Activated CD4-positive, alpha-beta T cell treated with anti-CD3 and anti-CD28 coated beads, Interleukin-2, amount 10 ng/mL, durations not matched to agents 24 days and 14 days (primary cell): ENCODE results near the gene IL20RB. TPM values are rescaled to one million over a fixed set of nuclear protein-coding genes. Genes with fewer than 3 reads are reported as not detected.
"Not testable (repeated sequence)": the region's sequence is repeated elsewhere in the genome, so short reads cannot be mapped to it uniquely, and the experiment has no call there.

ENCODE experiments used
- DNase-seq: peaks from one replicate; pipeline ENCODE4 v3.0.0; 2022
- H3K27ac Mint-ChIP-seq: one replicate; pipeline ENCODE4 v1.8.0; 2022; ENCODE audit warnings: mild to moderate bottlenecking, mixed read lengths
- H3K27me3 Mint-ChIP-seq: one replicate; pipeline ENCODE4 v1.8.0; 2022; ENCODE audit warnings: mixed read lengths
- H3K36me3 Mint-ChIP-seq: one replicate; pipeline ENCODE4 v1.8.0; 2022; ENCODE audit warnings: low read depth, mild to moderate bottlenecking, mixed read lengths
- H3K4me1 Mint-ChIP-seq: one replicate; pipeline ENCODE4 v1.8.0; 2021; ENCODE audit warnings: mixed read lengths
- H3K4me3 Mint-ChIP-seq: one replicate; pipeline ENCODE4 v1.8.0; 2022; ENCODE audit warnings: mild to moderate bottlenecking, moderate library complexity, mixed read lengths
- H3K9me3 Mint-ChIP-seq: one replicate; pipeline ENCODE4 v1.8.0; 2021; ENCODE audit warnings: mixed read lengths
- intact Hi-C: fragments of 100-400 bp; cut with micrococcal nuclease; formaldehyde crosslinking; loops from one replicate; pipeline ENCODE4 v1.15.1; 2023
- total RNA-seq: library from RNA; stranded (reverse); gene quantifications from 2 replicates; pipeline ENCODE4 v1.2.3, GENCODE V29; 2022

The IL20RB gene
- total RNA-seq, 1 donor from 2014 or later = 1.8 TPM

- no peaks in the 10 kb centered on the region for H3K27me3 Mint-ChIP-seq
- peaks cover 15% of the 10 kb centered on the region for H3K4me1 Mint-ChIP-seq
- H3K36me3 Mint-ChIP-seq = peaks cover 11% of the 10 kb centered on the region
- no peak overlapping the region for H3K4me3 Mint-ChIP-seq
- no peak for DNase-seq
- intact Hi-C loops = no loop called here
- no peak overlapping the region for H3K27ac Mint-ChIP-seq
- H3K9me3 Mint-ChIP-seq = no peaks in the 10 kb centered on the region
Measured at GRCh38 chr3:136952292-136952691, 5.5 kb upstream of the IL20RB start.

DNA sequence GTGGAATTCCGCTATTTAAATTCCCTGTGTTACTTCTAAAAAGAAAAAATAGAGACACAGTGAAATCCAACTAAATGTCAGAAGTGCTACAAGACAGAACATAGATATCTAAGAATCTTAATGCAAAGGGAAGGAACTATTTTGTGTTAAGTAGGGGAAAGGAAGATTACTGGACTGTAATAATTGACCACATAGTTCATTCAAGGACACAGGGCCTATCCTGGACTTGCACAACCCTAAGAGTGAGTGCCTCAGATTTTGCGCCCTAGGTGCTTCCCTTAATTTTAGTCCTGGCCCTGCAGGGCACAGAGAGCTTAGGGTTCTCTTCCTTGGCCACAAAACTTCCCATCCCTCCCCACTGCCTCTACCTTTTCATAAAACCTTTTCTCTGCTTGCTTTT, 3.5 kb upstream of the IL20RB start:
- no peaks in the 10 kb centered on the region for H3K9me3 Mint-ChIP-seq
- DNase-seq = no peak
- H3K27me3 Mint-ChIP-seq = no peaks in the 10 kb centered on the region
- H3K27ac Mint-ChIP-seq = no peak overlapping the region
- H3K4me3 Mint-ChIP-seq = no peak overlapping the region
- intact Hi-C loops = no loop called here
- peaks cover 5% of the 10 kb centered on the region for H3K36me3 Mint-ChIP-seq
- peaks cover 11% of the 10 kb centered on the region for H3K4me1 Mint-ChIP-seq

- Mint-ChIP-seq H3K4me1 (peaks cover 11% of the 10 kb centered on the region), H3K27ac (no peak overlapping the region), H3K36me3 (peaks cover 5% of the 10 kb centered on the region), H3K4me3 (no peak overlapping the region), H3K9me3 (no peaks in the 10 kb centered on the region), H3K27me3 (no peaks in the 10 kb centered on the region)
- intact Hi-C loops = no loop called here
- DNase-seq = no peak
Measured at GRCh38 chr3:136954980-136955780, 2.6 kb upstream of the IL20RB start.

- Mint-ChIP-seq H3K27me3 (no peaks in the 10 kb centered on the region), H3K27ac (no peak overlapping the region), H3K36me3 (peaks cover 5% of the 10 kb centered on the region), H3K9me3 (no peaks in the 10 kb centered on the region), H3K4me1 (peaks cover 11% of the 10 kb centered on the region), H3K4me3 (no peak overlapping the region)
- intact Hi-C loops = no loop called here
- DNase-seq = no peak
Measured at GRCh38 chr3:136955813-136956212, 2.0 kb upstream of the IL20RB start.

DNA sequence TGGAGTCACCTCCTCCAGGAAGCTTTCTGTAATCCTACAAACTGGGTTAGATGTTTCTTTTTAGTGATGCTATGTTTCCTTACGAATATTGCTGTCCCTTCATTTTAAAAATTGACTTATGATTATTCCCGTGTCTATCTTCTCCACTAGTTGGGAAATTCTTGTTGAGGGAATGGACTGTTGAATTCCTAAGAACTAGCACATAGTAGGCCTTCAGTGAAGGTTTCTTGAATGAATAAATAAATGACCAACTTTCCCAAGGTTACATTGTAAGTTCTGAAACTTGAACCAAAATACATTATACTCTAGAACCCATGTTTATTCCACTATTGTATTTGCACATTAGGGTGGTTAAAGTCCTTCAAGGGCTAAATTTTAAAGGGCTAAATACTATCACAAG, 812 bp upstream of the IL20RB start:
- no peak overlapping the region for H3K4me3 Mint-ChIP-seq
- H3K36me3 Mint-ChIP-seq = peaks cover 5% of the 10 kb centered on the region
- intact Hi-C loops = no loop called here
- H3K9me3 Mint-ChIP-seq = no peaks in the 10 kb centered on the region
- no peak overlapping the region for H3K27ac Mint-ChIP-seq
- H3K27me3 Mint-ChIP-seq = no peaks in the 10 kb centered on the region
- DNase-seq = no peak
- peaks cover 11% of the 10 kb centered on the region for H3K4me1 Mint-ChIP-seq

DNA sequence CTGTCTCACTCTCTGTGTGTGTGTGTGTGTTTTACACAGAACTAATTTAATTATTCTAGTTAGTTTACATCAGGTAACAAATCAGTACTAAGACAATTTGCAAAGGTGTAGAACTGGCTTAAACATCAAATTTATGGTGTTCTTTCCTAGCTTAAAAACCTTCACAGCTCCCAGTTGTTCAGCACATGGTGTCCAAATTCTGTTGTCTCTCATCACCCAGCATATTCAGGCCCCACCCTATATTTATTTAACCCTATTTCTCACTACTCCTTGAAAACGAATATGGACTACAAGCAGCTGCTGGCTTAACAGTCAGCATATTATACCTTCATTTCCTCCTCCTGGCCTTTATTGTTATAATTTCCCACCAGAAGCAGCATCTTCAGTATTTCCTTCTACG, 1.2 kb downstream of the IL20RB start:
- no peaks in the 10 kb centered on the region for H3K27me3 Mint-ChIP-seq
- H3K27ac Mint-ChIP-seq = no peak overlapping the region
- H3K4me3 Mint-ChIP-seq = no peak overlapping the region
- H3K36me3 Mint-ChIP-seq = peaks cover 3% of the 10 kb centered on the region
- DNase-seq = no peak
- no peaks in the 10 kb centered on the region for H3K9me3 Mint-ChIP-seq
- H3K4me1 Mint-ChIP-seq = peaks cover 11% of the 10 kb centered on the region
- intact Hi-C loops = no loop called here

GRCh38 chr3:136959599-136959998, 1.8 kb downstream of the IL20RB start:
- Mint-ChIP-seq H3K36me3 (peaks cover 3% of the 10 kb centered on the region), H3K9me3 (no peaks in the 10 kb centered on the region), H3K4me1 (peaks cover 9% of the 10 kb centered on the region), H3K4me3 (no peak overlapping the region), H3K27me3 (no peaks in the 10 kb centered on the region), H3K27ac (no peak overlapping the region)
- DNase-seq = no peak
- intact Hi-C loops = no loop called here

DNA sequence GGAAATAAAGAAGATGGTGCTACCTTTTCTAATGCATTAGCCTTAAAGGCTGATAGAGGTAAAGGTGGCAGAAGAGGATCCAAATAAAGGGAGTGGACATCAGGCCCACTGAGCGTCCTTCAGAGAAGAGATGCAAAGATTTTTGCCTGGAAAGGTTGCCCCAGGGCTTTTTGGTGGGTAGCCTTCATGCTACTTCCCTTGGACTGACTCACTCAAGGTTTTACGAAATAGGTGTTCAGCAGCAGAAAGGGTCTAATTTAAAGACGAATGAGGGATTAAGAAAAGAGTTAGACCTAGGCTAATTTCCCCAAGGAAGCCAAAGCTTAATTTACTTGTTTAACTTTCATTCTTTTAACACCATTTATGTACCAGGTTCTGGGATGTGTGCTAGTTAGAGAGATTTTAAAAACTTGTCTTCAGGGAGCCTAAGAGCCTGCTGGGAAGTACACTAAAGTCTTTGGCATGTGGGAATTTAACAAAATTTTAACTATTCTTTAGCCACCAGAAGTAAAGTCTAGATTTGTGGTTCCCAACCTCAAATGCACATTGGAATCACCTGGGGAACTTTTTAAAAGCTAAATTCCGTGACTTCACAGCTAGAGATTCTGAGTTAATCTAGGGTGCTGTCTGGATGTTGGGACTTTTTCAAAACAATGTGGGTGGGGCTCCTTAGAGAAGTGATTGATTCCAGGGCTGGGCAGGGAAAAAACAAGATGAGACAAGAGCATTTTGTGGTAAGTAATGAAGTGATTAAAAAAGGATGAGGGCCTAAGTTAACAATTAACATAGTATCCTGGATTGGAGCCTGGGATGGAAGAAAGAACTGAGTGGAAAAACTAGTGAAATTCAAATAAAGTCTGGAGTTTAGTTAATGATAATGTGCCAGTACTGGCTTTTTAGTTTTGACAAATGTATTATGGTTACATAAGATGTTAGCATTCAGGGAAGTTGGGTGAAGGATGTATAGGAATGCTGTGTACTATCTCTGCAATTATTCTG, 3.4 kb downstream of the IL20RB start:
- Mint-ChIP-seq H3K27ac (no peak overlapping the region), H3K27me3 (no peaks in the 10 kb centered on the region)

DNA sequence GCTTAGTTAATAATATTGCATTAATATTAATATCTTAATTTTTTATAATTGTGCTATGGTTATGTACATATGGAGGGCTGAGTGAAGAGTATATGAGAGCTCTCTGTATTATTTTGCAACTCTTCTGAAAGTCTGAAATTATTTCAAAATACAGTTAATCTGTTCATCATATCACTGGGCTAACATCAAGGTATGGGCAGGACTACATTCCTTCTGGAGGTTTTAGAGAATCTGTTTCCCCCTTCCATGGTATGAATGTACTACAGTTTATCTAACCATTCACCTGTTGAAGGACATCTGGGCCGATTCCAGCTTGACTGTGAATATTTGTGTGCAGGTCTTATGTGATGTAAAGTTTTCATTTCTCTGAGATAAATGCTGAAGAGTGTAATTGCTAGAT, 5.1 kb downstream of the IL20RB start:
- no peaks in the 10 kb centered on the region for H3K9me3 Mint-ChIP-seq
- intact Hi-C loops = no loop called here
- DNase-seq = no peak
- H3K27ac Mint-ChIP-seq = no peak overlapping the region
- H3K36me3 Mint-ChIP-seq = no peaks in the 10 kb centered on the region
- no peak overlapping the region for H3K4me3 Mint-ChIP-seq
- no peaks in the 10 kb centered on the region for H3K27me3 Mint-ChIP-seq
- no peaks in the 10 kb centered on the region for H3K4me1 Mint-ChIP-seq

More for the DNA sequence above, 3.4 kb downstream of the IL20RB start:
- no peak for DNase-seq
- Mint-ChIP-seq H3K9me3 (no peaks in the 10 kb centered on the region), H3K4me1 (peaks cover 2% of the 10 kb centered on the region), H3K4me3 (no peak overlapping the region), H3K36me3 (peaks cover 2% of the 10 kb centered on the region)
- intact Hi-C loops = no loop called here

GRCh38 chr3:136969539-136969938, 11.8 kb downstream of the IL20RB start:
- H3K27me3 Mint-ChIP-seq, H3K27ac Mint-ChIP-seq, H3K36me3 Mint-ChIP-seq, H3K4me3 Mint-ChIP-seq, intact Hi-C loops, H3K4me1 Mint-ChIP-seq, DNase-seq: not testable (repeated sequence)
- H3K9me3 Mint-ChIP-seq = peaks cover 16% of the 10 kb centered on the region

GRCh38 chr3:136973352-136973751, 15.6 kb downstream of the IL20RB start:
- Mint-ChIP-seq H3K27ac (no peak overlapping the region), H3K36me3 (peaks cover 5% of the 10 kb centered on the region), H3K4me3 (no peak overlapping the region), H3K9me3 (peaks cover 20% of the 10 kb centered on the region), H3K27me3 (no peaks in the 10 kb centered on the region), H3K4me1 (no peaks in the 10 kb centered on the region)
- intact Hi-C loops = no loop called here
- no peak for DNase-seq

DNA sequence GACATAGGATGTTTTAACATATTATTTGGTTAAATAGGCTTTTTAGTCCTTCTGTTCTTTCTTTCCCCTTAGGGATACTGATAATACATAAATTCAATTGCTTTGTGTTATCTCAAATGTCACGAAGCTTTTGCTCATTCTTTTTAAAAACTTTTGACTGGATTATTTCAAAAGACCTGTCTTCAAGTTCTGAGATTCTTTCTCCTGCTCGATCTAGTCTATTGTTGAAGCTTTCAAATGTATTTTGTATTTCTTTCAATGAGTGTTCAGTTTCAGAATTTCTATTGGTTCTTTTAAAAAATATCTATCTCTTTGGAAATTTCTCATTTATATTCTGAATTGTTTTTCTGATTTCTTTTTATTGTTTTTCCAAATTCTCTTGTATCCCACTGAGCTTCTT, 16.9 kb downstream of the IL20RB start:
- peaks cover 5% of the 10 kb centered on the region for H3K36me3 Mint-ChIP-seq
- no peaks in the 10 kb centered on the region for H3K27me3 Mint-ChIP-seq
- H3K27ac Mint-ChIP-seq = no peak overlapping the region
- no peak for DNase-seq
- no peaks in the 10 kb centered on the region for H3K4me1 Mint-ChIP-seq
- no peak overlapping the region for H3K4me3 Mint-ChIP-seq
- intact Hi-C loops = no loop called here
- H3K9me3 Mint-ChIP-seq = peaks cover 20% of the 10 kb centered on the region

DNA sequence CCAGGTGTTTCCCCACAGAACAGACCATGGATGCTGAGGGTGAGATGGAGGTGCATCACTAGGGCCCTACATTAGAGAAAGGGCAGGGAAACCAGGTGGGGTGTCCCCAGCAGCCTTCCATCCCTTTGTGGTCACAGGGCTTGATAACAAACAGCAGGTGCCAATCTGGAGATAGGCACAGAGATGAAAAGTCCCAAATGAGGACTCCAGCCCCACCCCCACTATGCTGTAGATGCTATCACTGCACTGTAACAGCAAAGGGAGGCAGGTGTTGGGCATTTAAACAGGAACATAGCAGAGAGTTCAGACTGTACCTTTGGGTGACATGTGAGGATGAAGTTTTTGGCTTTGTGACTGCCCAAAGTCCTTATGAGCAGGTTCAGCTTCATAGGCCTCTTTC, 21.4 kb downstream of the IL20RB start:
- no peak overlapping the region for H3K4me3 Mint-ChIP-seq
- no peaks in the 10 kb centered on the region for H3K27me3 Mint-ChIP-seq
- peaks cover 7% of the 10 kb centered on the region for H3K9me3 Mint-ChIP-seq
- H3K36me3 Mint-ChIP-seq = peaks cover under 1% of the 10 kb centered on the region
- no peak overlapping the region for H3K27ac Mint-ChIP-seq
- peak; percentile 46 for DNase-seq
- intact Hi-C loops = no loop called here
- no peaks in the 10 kb centered on the region for H3K4me1 Mint-ChIP-seq

DNA sequence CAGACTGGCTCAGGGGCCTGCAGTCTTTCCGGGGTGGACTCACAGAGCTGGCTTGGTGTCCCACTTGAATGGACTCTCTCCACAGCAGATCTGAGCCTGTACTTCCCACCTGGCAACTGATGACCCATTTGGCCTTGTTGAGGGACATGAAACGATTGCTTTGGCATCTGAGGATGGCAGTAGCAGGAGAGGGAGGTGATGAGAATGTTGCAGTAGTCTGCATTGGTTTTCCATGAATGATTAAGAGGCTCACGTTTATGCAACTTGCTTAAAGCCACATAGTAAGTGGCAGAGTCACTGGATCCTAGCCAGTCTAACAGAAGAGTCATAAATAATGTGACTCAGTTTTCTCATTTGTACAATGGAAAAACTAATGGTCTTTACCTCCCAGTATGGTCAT, 21.9 kb downstream of the IL20RB start:
- Mint-ChIP-seq H3K27me3 (no peaks in the 10 kb centered on the region), H3K36me3 (no peaks in the 10 kb centered on the region), H3K9me3 (peaks cover 4% of the 10 kb centered on the region), H3K4me1 (no peaks in the 10 kb centered on the region), H3K4me3 (no peak overlapping the region), H3K27ac (no peak overlapping the region)
- intact Hi-C loops = no loop called here
- DNase-seq = peak; percentile 43
